WTC11 (cell line): ENCODE results near the gene HES3. TPM values are rescaled to one million over a fixed set of nuclear protein-coding genes. Genes with fewer than 3 reads are reported as not detected.

Source experiments
- ATAC-seq: fragments of 200-7000 bp; cut with Tn5 transposase; 2 replicates; pipeline ENCODE4 v1.10.0; 2021; ENCODE audit warnings: mild to moderate bottlenecking, moderate library complexity
- CTCF ChIA-PET: fragments of 300-600 bp; sonication (Branson Sonifier 250); formaldehyde crosslinking; loops from one replicate; lab custom pipeline; 2021; ENCODE audit warnings: antibody characterized with exemption; lab: Charles Lee
- POLR2A ChIA-PET: fragments of 350-600 bp; sonication (Branson Sonifier 250); formaldehyde crosslinking; loops from one replicate; lab custom pipeline; 2021; ENCODE audit warnings: antibody characterized with exemption; lab: Charles Lee
- DNase-seq: peaks from one replicate; pipeline ENCODE4 v3.0.0; 2021; ENCODE audit warnings: low spot score
- H3K27ac Mint-ChIP-seq: 2 replicates; pipeline ENCODE4 v1.8.0; 2021; ENCODE audit warnings: mixed read lengths
- H3K27me3 Mint-ChIP-seq: 2 replicates; pipeline ENCODE4 v1.8.0; 2021; ENCODE audit warnings: low read depth, mild to moderate bottlenecking, moderate library complexity, mixed read lengths
- H3K36me3 Mint-ChIP-seq: 2 replicates; pipeline ENCODE4 v1.8.0; 2021; ENCODE audit warnings: mixed read lengths
- H3K4me1 Mint-ChIP-seq: 2 replicates; pipeline ENCODE4 v1.8.0; 2022; ENCODE audit warnings: mixed read lengths
- H3K4me3 Mint-ChIP-seq: 2 replicates; pipeline ENCODE4 v1.8.0; 2021; ENCODE audit warnings: mild to moderate bottlenecking, moderate library complexity, mixed read lengths
- H3K9me3 Mint-ChIP-seq: 2 replicates; pipeline ENCODE4 v1.8.0; 2021; ENCODE audit warnings: mixed read lengths
- ATF1 ChIP-seq: sonication (generic); formaldehyde crosslinking; IDR thresholded peaks from 2 replicates; pipeline ENCODE4 v1.8.1; 2023; ENCODE audit warnings: mild to moderate bottlenecking, moderate library complexity, missing genetic modification reagents
- CBFB ChIP-seq: sonication (generic); formaldehyde crosslinking; IDR thresholded peaks from 2 replicates; pipeline ENCODE4 v1.8.1; 2022; ENCODE audit warnings: mild to moderate bottlenecking, low read depth, missing genetic modification reagents
- CDX4 ChIP-seq: fragments of 250-450 bp; sonication (Bioruptor Pico); IDR thresholded peaks from 2 replicates; pipeline ENCODE4 v1.9.0; 2021; ENCODE audit warnings: moderate library complexity, mild to moderate bottlenecking, inconsistent platforms, borderline replicate concordance
- CTCF ChIP-seq: fragments of 200-600 bp; IDR thresholded peaks from 2 replicates; pipeline ENCODE4 v1.8.0; 2022; ENCODE audit warnings: antibody characterized with exemption
- ESRRA ChIP-seq: sonication (generic); formaldehyde crosslinking; IDR thresholded peaks from 2 replicates; pipeline ENCODE4 v1.8.1; 2022; ENCODE audit warnings: mild to moderate bottlenecking, missing genetic modification reagents, borderline replicate concordance
- GABPB1 ChIP-seq: sonication (generic); formaldehyde crosslinking; IDR thresholded peaks from 2 replicates; pipeline ENCODE4 v1.8.1; 2023; ENCODE audit warnings: mild to moderate bottlenecking, missing genetic modification reagents
- HMGA2 ChIP-seq: fragments of 250-450 bp; sonication (Bioruptor Pico); IDR thresholded peaks from 2 replicates; pipeline ENCODE4 v1.4.0; 2021; ENCODE audit warnings: mild to moderate bottlenecking, moderate library complexity
- JUN ChIP-seq: sonication (generic); formaldehyde crosslinking; IDR thresholded peaks from 2 replicates; pipeline ENCODE4 v1.8.0; 2023; ENCODE audit warnings: mild to moderate bottlenecking, missing genetic modification reagents
- NFATC4 ChIP-seq: fragments of 250-450 bp; sonication (Bioruptor Pico); IDR thresholded peaks from 2 replicates; pipeline ENCODE4 v1.9.0; 2021; ENCODE audit warnings: mild to moderate bottlenecking
- NFYB ChIP-seq: sonication (generic); formaldehyde crosslinking; conservative IDR thresholded peaks from 2 replicates; pipeline ENCODE4 v1.8.0; 2022; ENCODE audit warnings: low read depth, missing genetic modification reagents
- RORB ChIP-seq: fragments of 250-450 bp; sonication (Bioruptor Pico); IDR thresholded peaks from 2 replicates; pipeline ENCODE4 v1.9.0; 2021; ENCODE audit warnings: mild to moderate bottlenecking
- TEAD1 ChIP-seq: sonication (generic); formaldehyde crosslinking; IDR thresholded peaks from 2 replicates; pipeline ENCODE4 v1.8.0; 2022; ENCODE audit warnings: mild to moderate bottlenecking, missing genetic modification reagents
- ZBTB21 ChIP-seq: sonication (generic); formaldehyde crosslinking; IDR thresholded peaks from 2 replicates; pipeline ENCODE4 v1.8.1; 2023; ENCODE audit warnings: mild to moderate bottlenecking, missing genetic modification reagents, borderline replicate concordance
- ZNF138 ChIP-seq: sonication (generic); formaldehyde crosslinking; conservative IDR thresholded peaks from 2 replicates; pipeline ENCODE4 v1.8.1; 2022; ENCODE audit warnings: mild to moderate bottlenecking, moderate library complexity, missing genetic modification reagents
- ZNF263 ChIP-seq: sonication (generic); formaldehyde crosslinking; IDR thresholded peaks from 2 replicates; pipeline ENCODE4 v1.8.1; 2022; ENCODE audit warnings: low read depth, mild to moderate bottlenecking, moderate library complexity, missing genetic modification reagents
- ZNF671 ChIP-seq: fragments of 250-450 bp; sonication (Bioruptor Pico); IDR thresholded peaks from 2 replicates; pipeline ENCODE4 v1.8.0; 2021; ENCODE audit warnings: mild to moderate bottlenecking
- total RNA-seq: library from RNA; stranded (reverse); gene quantifications from 3 replicates; pipeline ENCODE4 v1.2.3, GENCODE V29; 2021
- TF ChIP-seq, protein P1 (sequence below): fragments of 250-450 bp; sonication (Bioruptor Pico); IDR thresholded peaks from 2 replicates; pipeline ENCODE4 v1.9.0; 2021; ENCODE audit warnings: mild to moderate bottlenecking
- TF ChIP-seq, protein P2 (sequence below): sonication (generic); formaldehyde crosslinking; conservative IDR thresholded peaks from 2 replicates; pipeline ENCODE4 v1.8.1; 2023; ENCODE audit warnings: mild to moderate bottlenecking, low read depth, missing genetic modification reagents, moderate library complexity
- TF ChIP-seq, protein P3 (sequence below): fragments of 250-450 bp; sonication (Bioruptor Pico); IDR thresholded peaks from 2 replicates; pipeline ENCODE4 v1.8.0; 2021; ENCODE audit warnings: mild to moderate bottlenecking
- TF ChIP-seq, protein P4 (sequence below): sonication (generic); formaldehyde crosslinking; IDR thresholded peaks from 2 replicates; pipeline ENCODE4 v1.8.1; 2023; ENCODE audit warnings: mild to moderate bottlenecking, missing genetic modification reagents
- TF ChIP-seq, protein P5 (sequence below): sonication (generic); formaldehyde crosslinking; IDR thresholded peaks from 2 replicates; pipeline ENCODE4 v1.8.1; 2022; ENCODE audit warnings: missing genetic modification reagents, borderline replicate concordance
- TF ChIP-seq, protein P6 (sequence below): sonication (generic); formaldehyde crosslinking; IDR thresholded peaks from 2 replicates; pipeline ENCODE4 v1.8.1; 2022; ENCODE audit warnings: low read depth, missing genetic modification reagents, borderline replicate concordance

Gene HES3
- total RNA-seq, 1 experiment from 2014 or later: 74.7 TPM

- Mint-ChIP-seq H3K4me3 (no peak overlapping the region), H3K9me3 (no peaks in the 10 kb centered on the region), H3K27me3 (no peaks in the 10 kb centered on the region), H3K4me1 (peaks cover 24% of the 10 kb centered on the region), H3K36me3 (no peaks in the 10 kb centered on the region), H3K27ac (peak overlapping the region; percentile 74; the same call in 1 of the 2 replicates)
- no peak for TF ChIP-seq ZNF671 (CRISPR knock-in tag)
- no peak for TF ChIP-seq NFATC4
- no peak for TF ChIP-seq CDX4 (CRISPR knock-in tag)
- no peak for TF ChIP-seq ZNF263 (CRISPR knock-in tag)
- TF ChIP-seq ZNF138: no peak
- no peak for TF ChIP-seq RORB
- no peak for TF ChIP-seq NFYB (CRISPR knock-in tag)
- no peak for TF ChIP-seq ATF1 (CRISPR knock-in tag)
- TF ChIP-seq, protein P1, sequence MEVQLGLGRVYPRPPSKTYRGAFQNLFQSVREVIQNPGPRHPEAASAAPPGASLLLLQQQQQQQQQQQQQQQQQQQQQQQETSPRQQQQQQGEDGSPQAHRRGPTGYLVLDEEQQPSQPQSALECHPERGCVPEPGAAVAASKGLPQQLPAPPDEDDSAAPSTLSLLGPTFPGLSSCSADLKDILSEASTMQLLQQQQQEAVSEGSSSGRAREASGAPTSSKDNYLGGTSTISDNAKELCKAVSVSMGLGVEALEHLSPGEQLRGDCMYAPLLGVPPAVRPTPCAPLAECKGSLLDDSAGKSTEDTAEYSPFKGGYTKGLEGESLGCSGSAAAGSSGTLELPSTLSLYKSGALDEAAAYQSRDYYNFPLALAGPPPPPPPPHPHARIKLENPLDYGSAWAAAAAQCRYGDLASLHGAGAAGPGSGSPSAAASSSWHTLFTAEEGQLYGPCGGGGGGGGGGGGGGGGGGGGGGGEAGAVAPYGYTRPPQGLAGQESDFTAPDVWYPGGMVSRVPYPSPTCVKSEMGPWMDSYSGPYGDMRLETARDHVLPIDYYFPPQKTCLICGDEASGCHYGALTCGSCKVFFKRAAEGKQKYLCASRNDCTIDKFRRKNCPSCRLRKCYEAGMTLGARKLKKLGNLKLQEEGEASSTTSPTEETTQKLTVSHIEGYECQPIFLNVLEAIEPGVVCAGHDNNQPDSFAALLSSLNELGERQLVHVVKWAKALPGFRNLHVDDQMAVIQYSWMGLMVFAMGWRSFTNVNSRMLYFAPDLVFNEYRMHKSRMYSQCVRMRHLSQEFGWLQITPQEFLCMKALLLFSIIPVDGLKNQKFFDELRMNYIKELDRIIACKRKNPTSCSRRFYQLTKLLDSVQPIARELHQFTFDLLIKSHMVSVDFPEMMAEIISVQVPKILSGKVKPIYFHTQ (CRISPR knock-in tag): no peak
- TF ChIP-seq TEAD1 (CRISPR knock-in tag): no peak
- no peak for TF ChIP-seq HMGA2 (CRISPR knock-in tag)
- no peak for TF ChIP-seq CTCF
- TF ChIP-seq, protein P2, sequence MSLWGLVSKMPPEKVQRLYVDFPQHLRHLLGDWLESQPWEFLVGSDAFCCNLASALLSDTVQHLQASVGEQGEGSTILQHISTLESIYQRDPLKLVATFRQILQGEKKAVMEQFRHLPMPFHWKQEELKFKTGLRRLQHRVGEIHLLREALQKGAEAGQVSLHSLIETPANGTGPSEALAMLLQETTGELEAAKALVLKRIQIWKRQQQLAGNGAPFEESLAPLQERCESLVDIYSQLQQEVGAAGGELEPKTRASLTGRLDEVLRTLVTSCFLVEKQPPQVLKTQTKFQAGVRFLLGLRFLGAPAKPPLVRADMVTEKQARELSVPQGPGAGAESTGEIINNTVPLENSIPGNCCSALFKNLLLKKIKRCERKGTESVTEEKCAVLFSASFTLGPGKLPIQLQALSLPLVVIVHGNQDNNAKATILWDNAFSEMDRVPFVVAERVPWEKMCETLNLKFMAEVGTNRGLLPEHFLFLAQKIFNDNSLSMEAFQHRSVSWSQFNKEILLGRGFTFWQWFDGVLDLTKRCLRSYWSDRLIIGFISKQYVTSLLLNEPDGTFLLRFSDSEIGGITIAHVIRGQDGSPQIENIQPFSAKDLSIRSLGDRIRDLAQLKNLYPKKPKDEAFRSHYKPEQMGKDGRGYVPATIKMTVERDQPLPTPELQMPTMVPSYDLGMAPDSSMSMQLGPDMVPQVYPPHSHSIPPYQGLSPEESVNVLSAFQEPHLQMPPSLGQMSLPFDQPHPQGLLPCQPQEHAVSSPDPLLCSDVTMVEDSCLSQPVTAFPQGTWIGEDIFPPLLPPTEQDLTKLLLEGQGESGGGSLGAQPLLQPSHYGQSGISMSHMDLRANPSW (CRISPR knock-in tag): no peak
- DNase-seq: no peak
- ATAC-seq: no peak
- POLR2A ChIA-PET: no interaction called here
- CTCF ChIA-PET: interaction anchor here (1.0 to 1.7 kb wide), 10 partner anchors 20 to 179 kb away, joined by 3 to 11 read pairs (median 4); no protein-coding TSS in a partner anchor
These were observed 28.5 kb downstream of the HES3 start for GRCh38 chr1:6272452-6272851.

DNA sequence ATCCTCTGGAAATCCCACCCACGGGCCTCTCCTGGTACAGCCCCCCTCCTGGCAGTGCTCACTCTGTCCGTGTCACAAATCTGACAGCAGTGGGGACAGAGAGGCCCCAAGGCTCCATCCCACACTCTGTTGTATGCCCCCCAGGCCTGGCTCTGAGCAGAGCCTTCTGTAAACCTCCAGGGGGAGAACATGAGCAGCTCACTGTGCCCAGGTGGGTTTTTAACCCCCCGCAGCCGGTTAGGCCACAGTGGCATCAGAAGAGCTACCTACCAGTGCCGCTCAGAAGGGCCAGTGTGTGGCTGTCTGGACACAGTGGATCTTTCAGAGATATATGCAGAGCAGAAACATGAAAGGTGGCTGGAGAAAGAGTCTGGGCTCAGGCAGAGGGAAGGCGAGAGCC, 28.9 kb downstream of the HES3 start:
- peak; percentile 41 for DNase-seq
- ATAC-seq: peak; percentile 37
- no peak overlapping the region for H3K4me3 Mint-ChIP-seq
- H3K27ac Mint-ChIP-seq: peak overlapping the region; percentile 74
- no peaks in the 10 kb centered on the region for H3K36me3 Mint-ChIP-seq
- ChIA-PET POLR2A (no interaction called here), CTCF (interaction anchor here (0.6 to 1.7 kb wide), 12 partner anchors 14 to 330 kb away, joined by 3 to 11 read pairs (median 4); partner anchors contain the start of gene KLHL21)
- H3K27me3 Mint-ChIP-seq: no peaks in the 10 kb centered on the region
- H3K4me1 Mint-ChIP-seq: peaks cover 26% of the 10 kb centered on the region
- H3K9me3 Mint-ChIP-seq: no peaks in the 10 kb centered on the region
- TF ChIP-seq JUN (CRISPR knock-in tag): no peak
- TF ChIP-seq, protein P3, sequence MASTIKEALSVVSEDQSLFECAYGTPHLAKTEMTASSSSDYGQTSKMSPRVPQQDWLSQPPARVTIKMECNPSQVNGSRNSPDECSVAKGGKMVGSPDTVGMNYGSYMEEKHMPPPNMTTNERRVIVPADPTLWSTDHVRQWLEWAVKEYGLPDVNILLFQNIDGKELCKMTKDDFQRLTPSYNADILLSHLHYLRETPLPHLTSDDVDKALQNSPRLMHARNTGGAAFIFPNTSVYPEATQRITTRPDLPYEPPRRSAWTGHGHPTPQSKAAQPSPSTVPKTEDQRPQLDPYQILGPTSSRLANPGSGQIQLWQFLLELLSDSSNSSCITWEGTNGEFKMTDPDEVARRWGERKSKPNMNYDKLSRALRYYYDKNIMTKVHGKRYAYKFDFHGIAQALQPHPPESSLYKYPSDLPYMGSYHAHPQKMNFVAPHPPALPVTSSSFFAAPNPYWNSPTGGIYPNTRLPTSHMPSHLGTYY (CRISPR knock-in tag): no peak
- TF ChIP-seq CBFB (CRISPR knock-in tag): no peak
- no peak for TF ChIP-seq GABPB1
- TF ChIP-seq ZBTB21 (CRISPR knock-in tag): no peak
- TF ChIP-seq ESRRA (CRISPR knock-in tag): no peak
- TF ChIP-seq, protein P4, sequence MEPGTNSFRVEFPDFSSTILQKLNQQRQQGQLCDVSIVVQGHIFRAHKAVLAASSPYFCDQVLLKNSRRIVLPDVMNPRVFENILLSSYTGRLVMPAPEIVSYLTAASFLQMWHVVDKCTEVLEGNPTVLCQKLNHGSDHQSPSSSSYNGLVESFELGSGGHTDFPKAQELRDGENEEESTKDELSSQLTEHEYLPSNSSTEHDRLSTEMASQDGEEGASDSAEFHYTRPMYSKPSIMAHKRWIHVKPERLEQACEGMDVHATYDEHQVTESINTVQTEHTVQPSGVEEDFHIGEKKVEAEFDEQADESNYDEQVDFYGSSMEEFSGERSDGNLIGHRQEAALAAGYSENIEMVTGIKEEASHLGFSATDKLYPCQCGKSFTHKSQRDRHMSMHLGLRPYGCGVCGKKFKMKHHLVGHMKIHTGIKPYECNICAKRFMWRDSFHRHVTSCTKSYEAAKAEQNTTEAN (CRISPR knock-in tag): no peak
- TF ChIP-seq, protein P5, sequence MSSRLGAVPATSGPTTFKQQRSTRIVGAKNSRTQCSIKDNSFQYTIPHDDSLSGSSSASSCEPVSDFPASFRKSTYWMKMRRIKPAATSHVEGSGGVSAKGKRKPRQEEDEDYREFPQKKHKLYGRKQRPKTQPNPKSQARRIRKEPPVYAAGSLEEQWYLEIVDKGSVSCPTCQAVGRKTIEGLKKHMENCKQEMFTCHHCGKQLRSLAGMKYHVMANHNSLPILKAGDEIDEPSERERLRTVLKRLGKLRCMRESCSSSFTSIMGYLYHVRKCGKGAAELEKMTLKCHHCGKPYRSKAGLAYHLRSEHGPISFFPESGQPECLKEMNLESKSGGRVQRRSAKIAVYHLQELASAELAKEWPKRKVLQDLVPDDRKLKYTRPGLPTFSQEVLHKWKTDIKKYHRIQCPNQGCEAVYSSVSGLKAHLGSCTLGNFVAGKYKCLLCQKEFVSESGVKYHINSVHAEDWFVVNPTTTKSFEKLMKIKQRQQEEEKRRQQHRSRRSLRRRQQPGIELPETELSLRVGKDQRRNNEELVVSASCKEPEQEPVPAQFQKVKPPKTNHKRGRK (CRISPR knock-in tag): no peak
- TF ChIP-seq, protein P6, sequence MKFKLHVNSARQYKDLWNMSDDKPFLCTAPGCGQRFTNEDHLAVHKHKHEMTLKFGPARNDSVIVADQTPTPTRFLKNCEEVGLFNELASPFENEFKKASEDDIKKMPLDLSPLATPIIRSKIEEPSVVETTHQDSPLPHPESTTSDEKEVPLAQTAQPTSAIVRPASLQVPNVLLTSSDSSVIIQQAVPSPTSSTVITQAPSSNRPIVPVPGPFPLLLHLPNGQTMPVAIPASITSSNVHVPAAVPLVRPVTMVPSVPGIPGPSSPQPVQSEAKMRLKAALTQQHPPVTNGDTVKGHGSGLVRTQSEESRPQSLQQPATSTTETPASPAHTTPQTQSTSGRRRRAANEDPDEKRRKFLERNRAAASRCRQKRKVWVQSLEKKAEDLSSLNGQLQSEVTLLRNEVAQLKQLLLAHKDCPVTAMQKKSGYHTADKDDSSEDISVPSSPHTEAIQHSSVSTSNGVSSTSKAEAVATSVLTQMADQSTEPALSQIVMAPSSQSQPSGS (CRISPR knock-in tag): no peak
